ENCODE data around the gene MYH1. TPM values are rescaled to one million over a fixed set of nuclear protein-coding genes. Genes with fewer than 3 reads are reported as not detected.

MYH1 gene
- not detected in 2 replicates for total RNA-seq

DNA sequence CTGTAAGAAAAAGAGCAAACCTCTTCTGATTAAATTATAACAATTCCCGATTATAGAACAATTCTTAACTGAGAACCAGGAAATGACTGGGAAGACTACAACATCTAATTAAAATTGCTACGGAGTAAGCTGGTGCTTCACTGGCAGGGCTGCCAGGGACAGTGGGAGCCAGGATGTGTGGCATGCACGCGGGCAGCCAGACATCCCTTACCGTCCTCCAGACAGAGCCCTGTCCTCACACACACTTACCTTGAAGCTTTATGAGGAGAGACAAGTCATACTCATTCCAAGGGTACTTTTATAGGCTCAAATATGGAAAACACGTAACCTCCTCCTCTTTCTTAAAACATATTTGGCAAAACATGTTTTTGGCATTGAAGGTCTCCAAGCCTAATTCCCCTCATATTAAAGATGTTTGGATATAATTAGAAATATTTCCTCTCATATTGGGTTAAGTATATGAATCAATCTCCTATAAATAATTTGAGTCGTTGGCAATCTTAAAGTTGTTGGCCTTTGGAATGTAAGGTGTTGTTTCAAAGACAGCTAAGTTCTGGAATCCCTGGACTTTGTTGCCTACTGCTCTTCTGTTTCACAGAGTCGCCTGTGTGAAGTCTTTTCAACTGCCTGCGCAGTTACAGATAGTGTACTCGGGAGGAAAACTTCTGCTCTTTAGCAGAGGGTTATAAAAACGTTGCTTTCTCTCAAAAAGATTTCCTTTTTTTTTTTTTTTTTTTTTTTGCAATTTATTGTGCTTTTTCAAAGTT is at the start of gene MYH1:
MYH1 (minus strand) TSS at position 272 of the 767 bp plus-strand sequence. CDS start 1,900 bp downstream, outside the sequence.

DNA sequence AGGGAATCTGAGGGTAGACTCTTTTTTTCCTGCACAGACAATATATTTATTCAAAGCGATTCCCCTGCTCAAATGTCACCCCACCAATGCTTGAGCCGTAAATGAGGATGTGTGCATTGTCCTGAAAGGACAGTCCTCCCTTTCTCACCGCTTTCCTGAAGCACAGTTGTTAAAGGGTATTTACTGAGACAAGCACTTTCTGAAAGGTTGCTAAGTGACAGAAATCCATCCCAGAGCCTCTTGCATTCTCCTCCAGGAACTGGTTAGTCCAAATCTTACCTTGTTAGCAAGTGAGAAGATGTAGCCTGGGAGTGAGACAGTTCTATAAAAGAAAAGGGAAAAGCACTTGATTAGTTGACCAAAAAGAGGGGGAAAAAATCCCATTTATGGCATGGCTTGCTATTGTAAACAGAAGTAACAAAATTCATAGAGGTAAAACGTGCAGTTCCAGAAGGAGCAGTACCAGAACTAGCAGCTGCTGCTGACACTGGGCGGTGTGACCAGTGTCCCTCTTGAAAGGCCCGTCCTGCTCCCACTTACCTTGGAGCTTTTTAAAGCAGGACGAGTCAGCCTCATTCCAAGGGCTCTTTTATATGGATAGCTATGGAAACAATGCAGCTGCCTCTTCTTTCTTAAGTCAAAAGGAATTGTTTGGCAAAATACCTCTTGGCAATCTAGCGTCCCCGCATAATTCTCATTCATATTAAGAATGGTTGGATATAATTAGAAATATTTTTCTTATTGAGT is 30.9 kb upstream of the MYH1 start, which contains the start of gene MYH2:
MYH2 (minus strand) TSS at position 563 of the 747 bp plus-strand sequence. CDS start 1,738 bp downstream, outside the sequence.

DNA sequence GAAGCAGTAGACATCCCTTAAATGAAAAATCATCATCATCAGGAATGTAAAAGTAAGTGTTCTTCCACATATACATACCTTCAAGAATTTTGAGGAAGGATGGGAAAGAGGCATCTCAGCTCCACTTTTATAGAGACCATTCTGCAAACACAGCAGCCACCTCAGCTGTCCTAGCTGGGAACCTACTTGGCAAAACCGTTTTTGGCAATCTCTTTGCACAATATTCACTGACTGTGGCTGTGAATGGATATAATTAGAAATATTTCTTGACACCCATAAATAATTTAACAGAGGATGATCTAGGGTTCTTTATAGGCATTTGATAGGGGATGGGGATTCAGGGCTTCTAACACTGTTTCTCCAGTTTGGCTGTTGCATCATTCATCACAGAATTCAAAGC is 48.9 kb downstream of the MYH1 start, which contains the start of gene MYH4:
MYH4 (minus strand) TSS at position 101 of the 400 bp plus-strand sequence. CDS start 2,814 bp downstream, outside the sequence.

Other genes starting within 250 kb of the MYH1 start
- not detected in 2 replicates for gene MYH13, start 145.5 kb downstream of the MYH1 start, total RNA-seq
- not detected in 2 replicates for gene MYH8, start 96.6 kb downstream of the MYH1 start, total RNA-seq
- gene MYH4, start 49.0 kb downstream of the MYH1 start, total RNA-seq, result not detected in 2 replicates
- gene MYH2, start 31.1 kb upstream of the MYH1 start, total RNA-seq, result not detected in 2 replicates
- under 0.01 and 0.15 TPM in 2 replicates for gene MYH3, start 138.8 kb upstream of the MYH1 start, total RNA-seq
- gene SCO1, start 179.0 kb upstream of the MYH1 start, total RNA-seq, result 27.7 and 30.6 TPM in 2 replicates
- gene ADPRM, start 179.1 kb upstream of the MYH1 start, total RNA-seq, result 5.1 and 6.7 TPM in 2 replicates
- 3.3 and 5.5 TPM in 2 replicates for gene TMEM220, start 211.5 kb upstream of the MYH1 start, total RNA-seq

All from mammary microvascular endothelial cell (primary cell).